ENCODE results near the gene RASL10A.

DNA sequence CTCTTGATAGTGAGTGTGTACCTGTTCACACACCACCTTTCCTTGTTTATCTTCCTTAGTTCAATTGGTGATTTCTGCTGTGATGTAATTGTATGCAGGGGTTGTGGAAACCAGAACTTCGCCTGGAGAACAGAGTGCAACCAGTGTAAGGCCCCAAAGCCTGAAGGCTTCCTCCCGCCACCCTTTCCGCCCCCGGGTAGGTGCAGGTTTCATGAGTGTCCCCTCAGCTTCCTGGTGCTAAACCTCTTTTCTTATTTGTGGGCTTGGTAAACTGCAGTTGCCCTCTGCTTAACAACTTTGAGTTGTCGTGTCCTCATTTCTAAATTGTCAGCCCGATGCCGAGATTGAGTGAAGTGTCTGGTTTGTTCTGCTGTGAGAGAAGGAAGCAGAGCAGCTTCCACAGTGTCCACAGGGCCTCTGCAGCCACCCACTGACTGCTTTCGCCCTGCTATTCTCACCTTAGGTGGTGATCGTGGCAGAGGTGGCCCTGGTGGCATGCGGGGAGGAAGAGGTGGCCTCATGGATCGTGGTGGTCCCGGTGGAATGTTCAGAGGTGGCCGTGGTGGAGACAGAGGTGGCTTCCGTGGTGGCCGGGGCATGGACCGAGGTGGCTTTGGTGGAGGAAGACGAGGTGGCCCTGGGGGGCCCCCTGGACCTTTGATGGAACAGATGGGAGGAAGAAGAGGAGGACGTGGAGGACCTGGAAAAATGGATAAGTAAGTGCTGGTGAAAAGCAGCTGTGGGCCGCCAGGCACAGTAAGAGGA, 16.2 kb downstream of the RASL10A start:
- TF ChIP-seq EZH2 (IDR thresholded peaks at IDR 0.05), result no peak
- no peak for TF ChIP-seq POLR2AphosphoS5 (IDR thresholded peaks at IDR 0.05; ENCODE audit: borderline replicate concordance, low read depth, low read length)

Data from SK-N-MC (cell line).